Diencephalon (tissue), 1 donor: ENCODE measurements around the gene BANP. TPM values are rescaled to one million over a fixed set of nuclear protein-coding genes. Genes with fewer than 3 reads are reported as not detected.

Experiments
- small RNA-seq: library from RNA; depleted of rRNA; stranded (forward); fragments of <200 nt; gene quantifications from one replicate; pipeline ENCODE3, GENCODE V24; 2014
- total RNA-seq: library from RNA; depleted of rRNA; stranded (reverse); fragments of >200 nt; gene quantifications from one replicate; pipeline ENCODE4 v1.2.3, GENCODE V29; 2014

The BANP gene, protein sequence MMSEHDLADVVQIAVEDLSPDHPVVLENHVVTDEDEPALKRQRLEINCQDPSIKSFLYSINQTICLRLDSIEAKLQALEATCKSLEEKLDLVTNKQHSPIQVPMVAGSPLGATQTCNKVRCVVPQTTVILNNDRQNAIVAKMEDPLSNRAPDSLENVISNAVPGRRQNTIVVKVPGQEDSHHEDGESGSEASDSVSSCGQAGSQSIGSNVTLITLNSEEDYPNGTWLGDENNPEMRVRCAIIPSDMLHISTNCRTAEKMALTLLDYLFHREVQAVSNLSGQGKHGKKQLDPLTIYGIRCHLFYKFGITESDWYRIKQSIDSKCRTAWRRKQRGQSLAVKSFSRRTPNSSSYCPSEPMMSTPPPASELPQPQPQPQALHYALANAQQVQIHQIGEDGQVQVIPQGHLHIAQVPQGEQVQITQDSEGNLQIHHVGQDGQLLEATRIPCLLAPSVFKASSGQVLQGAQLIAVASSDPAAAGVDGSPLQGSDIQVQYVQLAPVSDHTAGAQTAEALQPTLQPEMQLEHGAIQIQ
- total RNA-seq, result 32.5 TPM

GRCh38 chr16:87950765-87951551, at the start of gene BANP:
TSS of gene BANP (plus strand) at chr16:87951434. CDS start at chr16:87975116, 23,682 bp downstream.

GRCh38 chr16:87936375-87937230, 14.6 kb upstream of the BANP start, which contains the start of gene CA5A:
TSS of gene CA5A (minus strand) at chr16:87936529. CDS start at chr16:87936450, 79 bp downstream.

Small RNA genes within 50 kb of the gene (small RNA-seq; reads per million reads assigned to genes)
- gene AC127455.1, result not detected

Other genes starting within 250 kb of the BANP start
- 21.0 TPM for gene KLHDC4, start 185.4 kb upstream of the BANP start, total RNA-seq
- 33.7 TPM for gene SLC7A5, start 81.9 kb upstream of the BANP start, total RNA-seq
- gene CA5A, start 14.9 kb upstream of the BANP start, total RNA-seq, result not detected